SK-N-SH (cell line): ENCODE measurements around the gene BTD. TPM values are rescaled to one million over a fixed set of nuclear protein-coding genes. Genes with fewer than 3 reads are reported as not detected.

Experiments
- CTCF ChIA-PET: fragments of 300-600, 350-600 bp; formaldehyde crosslinking; extraction: SDS; loops from one replicate; lab custom pipeline; 2021; lab: Yijun Ruan, JAX
- POLR2A ChIA-PET: fragments of 350-600 bp; sonication (Branson Sonifier 250); formaldehyde crosslinking; extraction: SDS; loops from one replicate; lab custom pipeline; 2020; ENCODE audit warnings: antibody characterized with exemption, inconsistent platforms; lab: Yijun Ruan, JAX
- DNase-seq: peaks from one replicate; pipeline ENCODE4 v3.0.0; 2012
- H2AFZ ChIP-seq: fragments of 200-600 bp; sonication (generic); 2 replicates; pipeline ENCODE4 v1.8.1; 2016; ENCODE audit warnings: antibody characterized with exemption, mild to moderate bottlenecking, low read depth
- H3F3A ChIP-seq: fragments of 200-600 bp; sonication (generic); replicated peaks from 2 replicates; pipeline ENCODE3; 2016; ENCODE audit warnings: antibody characterized with exemption, mild to moderate bottlenecking; ENCODE audit not compliant: insufficient read depth
- H3K27ac ChIP-seq, 2 experiments: fragments of 200-500 bp in 1 of 2; fragments of 200-600 bp in 1 of 2; sonication (Bioruptor generic) in 1 of 2; sonication (generic), shearing (Covaris generic) in 1 of 2; 2 replicates each; pipeline versions ENCODE4 v1.5.1 to v1.6.1; 2014 to 2016; ENCODE audit warnings: low read depth in 2 of 2, inconsistent platforms in 1 of 2, low read length in 1 of 2, mild to moderate bottlenecking in 1 of 2, mixed read lengths in 1 of 2
- H3K27me3 ChIP-seq: fragments of 200-600 bp; sonication (generic), shearing (Covaris generic); 2 replicates; pipeline ENCODE4 v1.6.1; 2016; ENCODE audit warnings: mixed run types; ENCODE audit not compliant: insufficient read depth
- H3K36me3 ChIP-seq, 2 experiments: fragments of 200-500 bp in 1 of 2; fragments of 200-600 bp in 1 of 2; sonication (Bioruptor generic) in 1 of 2; sonication (generic) in 1 of 2; replicated peaks in 1 of 2; 2 replicates each; pipeline versions ENCODE3 to v1.5.1; 2014 to 2016; ENCODE audit warnings: low read length in 1 of 2, mild to moderate bottlenecking in 1 of 2; ENCODE audit not compliant: insufficient read depth in 2 of 2, control insufficient read depth in 1 of 2
- H3K4me1 ChIP-seq, 2 experiments: fragments of 200-500 bp in 1 of 2; fragments of 200-600 bp in 1 of 2; sonication (Bioruptor generic) in 1 of 2; sonication (generic), shearing (Covaris generic) in 1 of 2; 2 replicates each; pipeline versions ENCODE4 v1.5.1 to v1.6.1; 2014 to 2016; ENCODE audit warnings: low read depth in 1 of 2, low read length in 1 of 2, mixed run types in 1 of 2; ENCODE audit not compliant: insufficient read depth in 2 of 2, control insufficient read depth in 1 of 2
- H3K4me2 ChIP-seq: fragments of 200-600 bp; sonication (generic), shearing (Covaris generic); 2 replicates; pipeline ENCODE4 v1.6.1; 2017; ENCODE audit warnings: mixed run types
- H3K4me3 ChIP-seq, 2 experiments: fragments of 200-500 bp in 1 of 2; fragments of 200-600 bp in 1 of 2; sonication (Bioruptor generic) in 1 of 2; sonication (generic), shearing (Covaris generic) in 1 of 2; 2 replicates each; pipeline versions ENCODE4 v1.5.1 to v1.8.1; 2014 to 2016; ENCODE audit warnings: low read depth in 2 of 2, inconsistent platforms in 1 of 2, low read length in 1 of 2, mild to moderate bottlenecking in 1 of 2, mixed read lengths in 1 of 2, moderate library complexity in 1 of 2
- H3K79me2 ChIP-seq: fragments of 200-600 bp; sonication (generic); 2 replicates; pipeline ENCODE4 v1.8.1; 2017; ENCODE audit warnings: mild to moderate bottlenecking; ENCODE audit not compliant: insufficient read depth
- H3K9ac ChIP-seq: fragments of 200-600 bp; sonication (generic); 2 replicates; pipeline ENCODE4 v1.6.1; 2017; ENCODE audit warnings: mixed run types
- H3K9me2 ChIP-seq: fragments of 200-600 bp; sonication (generic); 2 replicates; pipeline ENCODE4 v1.6.1; 2017; ENCODE audit warnings: mixed run types
- H3K9me3 ChIP-seq: fragments of 200-600 bp; sonication (generic); 2 replicates; pipeline ENCODE4 v1.6.1; 2017; ENCODE audit warnings: mixed run types, mild to moderate bottlenecking, moderate library complexity
- H4K20me1 ChIP-seq: fragments of 200-600 bp; sonication (generic); 2 replicates; pipeline ENCODE4 v1.6.1; 2017; ENCODE audit warnings: mild to moderate bottlenecking, mixed run types; ENCODE audit not compliant: insufficient read depth
- EP300 ChIP-seq, 2 experiments: IDR thresholded peaks; 2 replicates each; pipeline versions ENCODE4 v1.4.0 to v1.6.1; 2012; ENCODE audit warnings: borderline replicate concordance in 1 of 2, low read depth in 1 of 2, low read length in 1 of 2
- EZH2phosphoT487 ChIP-seq: fragments of 200-600 bp; sonication (generic); IDR thresholded peaks from 2 replicates; pipeline ENCODE4 v1.6.1; 2017; ENCODE audit warnings: low read depth, mixed run types, mild to moderate bottlenecking, antibody characterized with exemption, moderate library complexity, borderline replicate concordance
- FOXJ3 ChIP-seq: sonication (generic); formaldehyde crosslinking; IDR thresholded peaks from 2 replicates; pipeline ENCODE4 v1.5.1; 2020; ENCODE audit warnings: mild to moderate bottlenecking, missing genetic modification reagents
- NFIC ChIP-seq: IDR thresholded peaks from 2 replicates; pipeline ENCODE4 v1.4.0; 2012; ENCODE audit warnings: borderline replicate concordance
- NRF1 ChIP-seq: IDR thresholded peaks from 2 replicates; pipeline ENCODE4 v1.6.1; 2012; ENCODE audit warnings: low read depth, mild to moderate bottlenecking, low read length
- SIN3A ChIP-seq: IDR thresholded peaks from 2 replicates; pipeline ENCODE4 v1.6.1; 2012; ENCODE audit warnings: low read depth, mild to moderate bottlenecking, low read length, moderate library complexity, borderline replicate concordance
- SMC3 ChIP-seq: IDR thresholded peaks from 2 replicates; pipeline ENCODE4 v1.6.1; 2012; ENCODE audit warnings: low read depth, low read length, improper control_type of control experiment
- TAF1 ChIP-seq: IDR thresholded peaks from 2 replicates; pipeline ENCODE4 v1.6.1; 2012; ENCODE audit warnings: low read depth, mild to moderate bottlenecking, low read length, moderate library complexity, borderline replicate concordance
- TCF12 ChIP-seq: IDR thresholded peaks from 2 replicates; pipeline ENCODE4 v1.4.0; 2012
- USF1 ChIP-seq: IDR thresholded peaks from 2 replicates; pipeline ENCODE4 v1.4.0; 2012; ENCODE audit warnings: low read depth, borderline replicate concordance
- USF2 ChIP-seq: fragments of 150-350 bp; IDR thresholded peaks from 2 replicates; pipeline ENCODE4 v1.6.1; 2017; ENCODE audit warnings: antibody characterized with exemption, low read length, low read depth, borderline replicate concordance
- WGBS: methylation state at CpG from one replicate; pipeline ENCODE4 v1.1.6; 2017; ENCODE audit warnings: low lambda C conversion rate; 5-methylcytosine and 5-hydroxymethylcytosine counted together
- polyA plus RNA-seq, 3 experiments: library from polyadenylated mRNA; depleted of rRNA; stranded (reverse); fragments of >200 nt; gene quantifications; 2 replicates each; pipeline ENCODE4 v1.2.3, GENCODE V29; 2012

The BTD gene
- polyA plus RNA-seq, 1 of the 3 experiments (the other 2 are of a cell fraction): 23.6 TPM

- H3K4me1 ChIP-seq: no peaks in the 10 kb centered on the region
- peaks cover 14% of the 10 kb centered on the region for H3F3A ChIP-seq
- DNase-seq: no peak
- no peak overlapping the region for H3K4me3 ChIP-seq
- peaks cover 25 to 29% of the 10 kb centered on the region in 2 experiments for H3K36me3 ChIP-seq
- ChIA-PET CTCF (interaction anchor here (0.9 to 5.3 kb wide), 15 partner anchors 10 to 295 kb away, joined by 3 to 59 read pairs (median 4); partner anchors contain the start of gene COLQ), POLR2A (interaction anchor here (0.6 kb wide), 1 partner anchor 9 kb away, joined by 6 read pairs; no protein-coding TSS in a partner anchor)
- no peaks in the 10 kb centered on the region for H3K27me3 ChIP-seq
- H2AFZ ChIP-seq: no peak overlapping the region
- no peak overlapping the region for H3K9ac ChIP-seq
- no peaks in the 10 kb centered on the region for H3K9me3 ChIP-seq
- H3K4me2 ChIP-seq: no peak overlapping the region
- no peaks in the 10 kb centered on the region for H4K20me1 ChIP-seq
- no peak overlapping the region for H3K27ac ChIP-seq
- no peaks in the 10 kb centered on the region for H3K9me2 ChIP-seq
- WGBS: 94% methylated on average over 9 of the region's 9 CpGs
- TF ChIP-seq EP300 (IDR thresholded peaks at IDR 0.05; ENCODE audit: borderline replicate concordance in 1 of 2, low read depth in 1 of 2, low read length in 1 of 2) (no peak), SIN3A (no peak), TCF12 (no peak), SMC3 (no peak), FOXJ3 (CRISPR knock-in tag) (no peak), USF2 (no peak)
- no peaks in the 10 kb centered on the region for H3K79me2 ChIP-seq
These were observed 43.0 kb upstream of the BTD start for GRCh38 chr3:15558581-15558980.

- Histone ChIP-seq H3K27ac (no peak overlapping the region), H3K27me3 (no peaks in the 10 kb centered on the region), H3K4me1 (no peaks in the 10 kb centered on the region), H3K4me2 (no peak overlapping the region), H3K9ac (no peak overlapping the region), H3K79me2 (no peaks in the 10 kb centered on the region), H3K9me3 (no peaks in the 10 kb centered on the region), H3K9me2 (no peaks in the 10 kb centered on the region), H3F3A (peaks cover 9% of the 10 kb centered on the region), H2AFZ (no peak overlapping the region), H3K36me3 (peaks cover 45 to 52% of the 10 kb centered on the region in 2 experiments), H3K4me3 (no peak overlapping the region), H4K20me1 (no peaks in the 10 kb centered on the region)
- ChIA-PET POLR2A (no interaction called here), CTCF (interaction anchor here (1.6 kb wide), 1 partner anchor 157 kb away, joined by 10 read pairs; no protein-coding TSS in a partner anchor)
- TF ChIP-seq TAF1 (no peak), NFIC (no peak), USF1 (no peak), SMC3 (no peak), EZH2phosphoT487 (no peak), SIN3A (no peak), NRF1 (no peak)
- no peak for DNase-seq
- WGBS: 87% methylated on average over 5 of the region's 5 CpGs
These were observed 39.0 kb upstream of the BTD start for GRCh38 chr3:15562560-15562959.
